ENCODE data around the gene RPS6KA4.
"Not testable (repeated sequence)": the region's sequence is repeated elsewhere in the genome, so short reads cannot be mapped to it uniquely, and the experiment has no call there.

RPS6KA4 gene

GRCh38 chr11:64415286-64415685 is 56.3 kb downstream of the RPS6KA4 start:
- Histone ChIP-seq H3K36me3 (ENCODE audit: control insufficient read depth, insufficient read depth, low read length) (no peaks in the 10 kb centered on the region), H3K27ac (ENCODE audit: insufficient read depth, low read length, poor library complexity, severe bottlenecking) (no peak overlapping the region), H3K9me3 (ENCODE audit: control insufficient read depth, low read length) (no peaks in the 10 kb centered on the region), H3K4me3 (ENCODE audit: insufficient read depth, low read depth, low read length, poor library complexity, severe bottlenecking) (no peak overlapping the region), H3K4me1 (ENCODE audit: control insufficient read depth, insufficient read depth, low read length, poor library complexity, severe bottlenecking) (no peaks in the 10 kb centered on the region), H3K27me3 (replicated peaks; ENCODE audit: control insufficient read depth, insufficient read depth, low read length, poor library complexity, severe bottlenecking) (no peaks in the 10 kb centered on the region)
- no peak for DNase-seq

- DNase-seq: no peak
Observed at GRCh38 chr11:64415996-64416728, 57.2 kb downstream of the RPS6KA4 start.

GRCh38 chr11:64418233-64418632 is 59.3 kb downstream of the RPS6KA4 start:
- DNase-seq; H3K4me3 ChIP-seq (ENCODE audit: insufficient read depth, low read depth, low read length, poor library complexity, severe bottlenecking); H3K36me3 ChIP-seq (ENCODE audit: control insufficient read depth, insufficient read depth, low read length); H3K27ac ChIP-seq (ENCODE audit: insufficient read depth, low read length, poor library complexity, severe bottlenecking); H3K27me3 ChIP-seq (replicated peaks; ENCODE audit: control insufficient read depth, insufficient read depth, low read length, poor library complexity, severe bottlenecking); H3K4me1 ChIP-seq (ENCODE audit: control insufficient read depth, insufficient read depth, low read length, poor library complexity, severe bottlenecking); H3K9me3 ChIP-seq (ENCODE audit: control insufficient read depth, low read length): not testable (repeated sequence)

More at GRCh38 chr11:64415996-64416728, 57.2 kb downstream of the RPS6KA4 start:
- H3K9me3 ChIP-seq (ENCODE audit: control insufficient read depth, low read length): no peaks in the 10 kb centered on the region
- no peaks in the 10 kb centered on the region for H3K4me1 ChIP-seq (ENCODE audit: control insufficient read depth, insufficient read depth, low read length, poor library complexity, severe bottlenecking)
- no peak overlapping the region for H3K27ac ChIP-seq (ENCODE audit: insufficient read depth, low read length, poor library complexity, severe bottlenecking)
- H3K27me3 ChIP-seq (replicated peaks; ENCODE audit: control insufficient read depth, insufficient read depth, low read length, poor library complexity, severe bottlenecking): no peaks in the 10 kb centered on the region
- H3K4me3 ChIP-seq (ENCODE audit: insufficient read depth, low read depth, low read length, poor library complexity, severe bottlenecking): no peak overlapping the region
- no peaks in the 10 kb centered on the region for H3K36me3 ChIP-seq (ENCODE audit: control insufficient read depth, insufficient read depth, low read length)

GRCh38 chr11:64419257-64419790 is 60.4 kb downstream of the RPS6KA4 start:
- Histone ChIP-seq H3K36me3 (ENCODE audit: control insufficient read depth, insufficient read depth, low read length) (no peaks in the 10 kb centered on the region), H3K27me3 (replicated peaks; ENCODE audit: control insufficient read depth, insufficient read depth, low read length, poor library complexity, severe bottlenecking) (no peaks in the 10 kb centered on the region), H3K9me3 (ENCODE audit: control insufficient read depth, low read length) (no peaks in the 10 kb centered on the region), H3K27ac (ENCODE audit: insufficient read depth, low read length, poor library complexity, severe bottlenecking) (no peak overlapping the region), H3K4me1 (ENCODE audit: control insufficient read depth, insufficient read depth, low read length, poor library complexity, severe bottlenecking) (no peaks in the 10 kb centered on the region), H3K4me3 (ENCODE audit: insufficient read depth, low read depth, low read length, poor library complexity, severe bottlenecking) (no peak overlapping the region)
- DNase-seq: no peak

GRCh38 chr11:64419818-64420485 is 61.0 kb downstream of the RPS6KA4 start:
- no peak overlapping the region for H3K27ac ChIP-seq (ENCODE audit: insufficient read depth, low read length, poor library complexity, severe bottlenecking)
- H3K4me3 ChIP-seq (ENCODE audit: insufficient read depth, low read depth, low read length, poor library complexity, severe bottlenecking): no peak overlapping the region
- H3K9me3 ChIP-seq (ENCODE audit: control insufficient read depth, low read length): no peaks in the 10 kb centered on the region
- H3K4me1 ChIP-seq (ENCODE audit: control insufficient read depth, insufficient read depth, low read length, poor library complexity, severe bottlenecking): no peaks in the 10 kb centered on the region
- H3K36me3 ChIP-seq (ENCODE audit: control insufficient read depth, insufficient read depth, low read length): no peaks in the 10 kb centered on the region
- no peak for DNase-seq
- no peaks in the 10 kb centered on the region for H3K27me3 ChIP-seq (replicated peaks; ENCODE audit: control insufficient read depth, insufficient read depth, low read length, poor library complexity, severe bottlenecking)
